Adrenal gland (tissue), 5 donors: ENCODE results near the gene KIAA1755.

ENCODE experiments used
- POLR2A ChIP-seq, 2 donors: fragments of 450-650 bp; IDR thresholded peaks; one replicate each; pipeline ENCODE4 v1.6.1; 2017; ENCODE audit warnings: antibody characterized with exemption in 2 of 2, mild to moderate bottlenecking in 2 of 2, moderate library complexity in 1 of 2
- TF ChIP-seq, protein P1 (sequence below), 6 experiments: fragments of 450-650 bp in 4 of 6; fragments of 200-600 bp in 2 of 6; sonication (generic) in 1 of 6; IDR thresholded peaks; 1 replicate in 5 of 6; 2 replicates in 1 of 6; pipeline versions ENCODE4 v1.5.1 to v1.8.0; 2016 to 2021; ENCODE audit warnings: antibody characterized with exemption in 6 of 6, mild to moderate bottlenecking in 2 of 6, moderate library complexity in 1 of 6
- donor health status: DM: no; HTN: no; CAD: no.

DNA sequence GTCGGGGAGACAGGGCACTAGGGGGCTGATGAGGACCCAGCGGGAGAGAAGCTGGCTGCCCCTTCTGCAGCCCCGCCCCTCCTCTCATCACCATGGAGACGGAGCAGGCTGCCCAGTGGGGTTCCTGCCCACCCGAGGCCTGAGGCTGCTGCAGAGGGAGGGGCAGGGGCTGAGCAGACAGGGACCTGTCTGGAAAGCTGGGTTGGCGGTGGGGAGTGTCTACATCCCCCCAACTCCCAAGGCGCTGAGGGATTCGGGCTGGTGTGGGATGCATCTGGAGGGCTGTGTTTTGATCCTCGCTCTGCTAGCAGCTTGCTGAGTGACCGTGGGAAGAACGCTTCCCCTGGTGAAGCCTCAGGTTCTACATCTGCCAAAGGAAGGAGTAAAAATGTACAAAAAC lies 42.3 kb upstream of the KIAA1755 start:
- TF ChIP-seq, protein P1, sequence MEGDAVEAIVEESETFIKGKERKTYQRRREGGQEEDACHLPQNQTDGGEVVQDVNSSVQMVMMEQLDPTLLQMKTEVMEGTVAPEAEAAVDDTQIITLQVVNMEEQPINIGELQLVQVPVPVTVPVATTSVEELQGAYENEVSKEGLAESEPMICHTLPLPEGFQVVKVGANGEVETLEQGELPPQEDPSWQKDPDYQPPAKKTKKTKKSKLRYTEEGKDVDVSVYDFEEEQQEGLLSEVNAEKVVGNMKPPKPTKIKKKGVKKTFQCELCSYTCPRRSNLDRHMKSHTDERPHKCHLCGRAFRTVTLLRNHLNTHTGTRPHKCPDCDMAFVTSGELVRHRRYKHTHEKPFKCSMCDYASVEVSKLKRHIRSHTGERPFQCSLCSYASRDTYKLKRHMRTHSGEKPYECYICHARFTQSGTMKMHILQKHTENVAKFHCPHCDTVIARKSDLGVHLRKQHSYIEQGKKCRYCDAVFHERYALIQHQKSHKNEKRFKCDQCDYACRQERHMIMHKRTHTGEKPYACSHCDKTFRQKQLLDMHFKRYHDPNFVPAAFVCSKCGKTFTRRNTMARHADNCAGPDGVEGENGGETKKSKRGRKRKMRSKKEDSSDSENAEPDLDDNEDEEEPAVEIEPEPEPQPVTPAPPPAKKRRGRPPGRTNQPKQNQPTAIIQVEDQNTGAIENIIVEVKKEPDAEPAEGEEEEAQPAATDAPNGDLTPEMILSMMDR (IDR thresholded peaks at IDR 0.05), result no peak
- no peak for TF ChIP-seq POLR2A (IDR thresholded peaks at IDR 0.05)
